Measurements from ENCODE around the gene XKR7.

XKR7 gene

GRCh38 chr20:31979713-31980426 is 11.9 kb downstream of the XKR7 start:
- H3K27me3 Mint-ChIP-seq, result peaks cover 19% of the 10 kb centered on the region
- no peak for ATAC-seq
- H3K27ac Mint-ChIP-seq, result no peak overlapping the region
- no peak for DNase-seq
- no peak overlapping the region for H3K4me3 Mint-ChIP-seq
- H3K4me1 Mint-ChIP-seq, result no peaks in the 10 kb centered on the region
- no peaks in the 10 kb centered on the region for H3K9me3 Mint-ChIP-seq
- no peaks in the 10 kb centered on the region for H3K36me3 Mint-ChIP-seq (ENCODE audit: low read depth)

DNA sequence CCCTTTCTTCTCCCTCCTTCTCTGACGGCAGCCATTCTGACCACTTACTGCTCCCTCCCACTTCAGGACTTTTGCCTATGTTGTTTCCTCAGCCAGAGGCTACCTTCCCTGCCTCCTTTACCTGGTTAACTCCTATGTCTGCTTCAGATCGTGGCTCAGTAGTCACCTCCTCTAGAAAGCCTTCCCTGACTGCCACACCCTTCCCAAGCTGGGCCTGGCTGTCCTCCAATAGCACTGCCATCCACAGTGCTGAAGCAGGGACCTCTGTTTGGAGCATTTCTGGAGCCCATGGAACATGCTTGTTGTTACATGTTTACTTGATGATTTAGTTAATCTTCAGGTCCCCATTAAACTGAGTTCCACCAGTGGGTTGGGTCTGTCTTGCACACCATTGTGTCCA is 13.8 kb downstream of the XKR7 start:
- peaks cover 14% of the 10 kb centered on the region for H3K27me3 Mint-ChIP-seq
- no peak overlapping the region for H3K4me3 Mint-ChIP-seq
- H3K27ac Mint-ChIP-seq, result no peak overlapping the region
- no peaks in the 10 kb centered on the region for H3K4me1 Mint-ChIP-seq
- no peak for DNase-seq
- no peaks in the 10 kb centered on the region for H3K36me3 Mint-ChIP-seq (ENCODE audit: low read depth)
- ATAC-seq, result no peak
- no peaks in the 10 kb centered on the region for H3K9me3 Mint-ChIP-seq

DNA sequence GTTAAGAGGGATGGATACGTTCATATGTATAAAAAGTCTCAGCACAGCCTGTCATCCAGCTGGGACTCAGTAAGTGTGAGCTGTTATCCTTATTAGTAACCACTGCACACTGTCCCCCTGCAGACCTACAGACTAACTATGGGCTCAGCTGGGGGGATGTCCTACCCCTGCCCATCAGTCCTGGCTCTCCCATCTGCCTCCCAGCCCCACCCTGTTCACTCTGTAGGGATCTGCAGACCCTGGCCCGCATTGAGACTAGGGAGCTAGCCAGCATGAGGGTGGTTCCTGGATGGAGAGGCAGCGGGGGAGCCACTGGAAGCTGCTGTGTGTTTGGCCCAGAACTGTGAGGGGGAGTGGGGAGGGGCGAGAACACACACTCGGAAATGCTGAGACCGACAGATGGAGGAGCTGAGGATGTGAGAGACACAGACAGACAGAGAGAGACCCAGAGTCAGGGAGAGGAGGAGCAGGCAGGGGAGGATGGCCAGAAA is 17.1 kb downstream of the XKR7 start:
- H3K4me1 Mint-ChIP-seq, result peaks cover 7% of the 10 kb centered on the region
- no peak for ATAC-seq
- H3K27ac Mint-ChIP-seq, result no peak overlapping the region
- peaks cover 12% of the 10 kb centered on the region for H3K27me3 Mint-ChIP-seq
- no peaks in the 10 kb centered on the region for H3K9me3 Mint-ChIP-seq
- no peak for DNase-seq
- H3K4me3 Mint-ChIP-seq, result no peak overlapping the region
- H3K36me3 Mint-ChIP-seq (ENCODE audit: low read depth), result no peaks in the 10 kb centered on the region

DNA sequence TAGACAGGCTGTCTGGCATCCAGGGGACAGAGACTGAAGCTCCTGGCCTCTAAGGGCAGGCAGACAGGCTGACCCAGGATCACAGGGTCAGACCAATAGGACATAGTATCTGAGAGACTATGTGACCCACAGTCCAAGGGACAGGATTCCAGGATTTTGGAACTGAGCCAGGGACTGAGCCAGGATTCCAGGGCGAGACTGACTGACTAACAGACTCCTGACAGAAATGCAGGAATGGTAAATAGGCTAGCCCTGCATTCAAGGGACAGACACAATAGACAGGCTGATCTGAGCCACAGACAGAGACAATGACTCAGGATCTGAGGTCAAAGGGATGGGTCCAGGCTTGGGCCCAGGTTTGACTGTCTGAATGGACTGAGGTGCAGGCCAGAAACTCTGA is 19.8 kb downstream of the XKR7 start:
- ATAC-seq, result no peak
- Mint-ChIP-seq H3K36me3 (ENCODE audit: low read depth) (no peaks in the 10 kb centered on the region), H3K27me3 (peaks cover 5% of the 10 kb centered on the region), H3K4me1 (peaks cover 7% of the 10 kb centered on the region), H3K9me3 (no peaks in the 10 kb centered on the region), H3K4me3 (no peak overlapping the region), H3K27ac (no peak overlapping the region)
- no peak for DNase-seq

- H3K9me3 Mint-ChIP-seq, result no peaks in the 10 kb centered on the region
- H3K4me3 Mint-ChIP-seq, result no peak overlapping the region
- peaks cover 7% of the 10 kb centered on the region for H3K4me1 Mint-ChIP-seq
- H3K27ac Mint-ChIP-seq, result no peak overlapping the region
- DNase-seq (peak; percentile 18), ATAC-seq (peak; percentile 85)
- peaks cover 9% of the 10 kb centered on the region for H3K27me3 Mint-ChIP-seq
- H3K36me3 Mint-ChIP-seq (ENCODE audit: low read depth), result no peaks in the 10 kb centered on the region
Measured at GRCh38 chr20:31988430-31989015, 20.6 kb downstream of the XKR7 start.

DNA sequence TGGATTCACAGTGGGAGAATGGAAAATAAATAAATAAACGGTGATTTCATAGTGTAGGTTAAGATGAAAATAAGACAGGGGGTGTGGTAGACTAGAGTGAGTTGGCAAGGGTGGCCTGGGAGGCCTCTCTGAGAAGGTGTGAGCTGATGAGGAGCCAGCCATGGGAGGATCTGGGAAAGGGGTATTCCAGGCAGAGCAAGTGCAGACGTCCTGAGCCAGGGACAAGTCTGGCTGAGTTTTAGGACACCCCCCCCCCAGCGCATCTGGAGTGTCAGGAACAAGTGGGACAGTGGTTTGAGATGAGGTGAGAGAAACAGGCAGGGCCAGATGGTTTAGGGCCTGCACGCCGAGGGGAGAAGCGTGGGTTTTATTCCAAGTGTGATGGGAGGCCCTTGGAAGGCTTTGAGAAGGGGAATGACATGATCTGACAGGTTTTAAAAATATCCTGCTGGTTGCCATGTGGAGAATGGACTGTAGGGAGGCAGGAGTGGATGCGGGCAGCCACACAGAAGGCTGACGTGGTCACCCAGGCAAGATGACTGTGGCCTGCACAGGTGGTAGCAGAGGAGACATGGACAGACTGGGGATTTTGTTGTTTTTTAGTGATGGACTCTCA is 21.2 kb downstream of the XKR7 start:
- ATAC-seq (no peak), DNase-seq (no peak)
- Mint-ChIP-seq H3K36me3 (ENCODE audit: low read depth) (no peaks in the 10 kb centered on the region), H3K4me3 (no peak overlapping the region), H3K9me3 (no peaks in the 10 kb centered on the region), H3K4me1 (peaks cover 7% of the 10 kb centered on the region), H3K27ac (no peak overlapping the region), H3K27me3 (peaks cover 14% of the 10 kb centered on the region)

GRCh38 chr20:31990641-31991338 is 22.8 kb downstream of the XKR7 start:
- H3K36me3 Mint-ChIP-seq (ENCODE audit: low read depth), result no peaks in the 10 kb centered on the region
- H3K4me1 Mint-ChIP-seq, result peaks cover 9% of the 10 kb centered on the region
- H3K4me3 Mint-ChIP-seq, result no peak overlapping the region
- no peaks in the 10 kb centered on the region for H3K9me3 Mint-ChIP-seq
- H3K27me3 Mint-ChIP-seq, result peaks cover 25% of the 10 kb centered on the region
- ATAC-seq (no peak), DNase-seq (no peak)
- H3K27ac Mint-ChIP-seq, result no peak overlapping the region

- DNase-seq, result no peak
- Mint-ChIP-seq H3K4me1 (peaks cover 9% of the 10 kb centered on the region), H3K27ac (no peak overlapping the region)
Measured at GRCh38 chr20:31991339-31991705, 23.4 kb downstream of the XKR7 start.

DNA sequence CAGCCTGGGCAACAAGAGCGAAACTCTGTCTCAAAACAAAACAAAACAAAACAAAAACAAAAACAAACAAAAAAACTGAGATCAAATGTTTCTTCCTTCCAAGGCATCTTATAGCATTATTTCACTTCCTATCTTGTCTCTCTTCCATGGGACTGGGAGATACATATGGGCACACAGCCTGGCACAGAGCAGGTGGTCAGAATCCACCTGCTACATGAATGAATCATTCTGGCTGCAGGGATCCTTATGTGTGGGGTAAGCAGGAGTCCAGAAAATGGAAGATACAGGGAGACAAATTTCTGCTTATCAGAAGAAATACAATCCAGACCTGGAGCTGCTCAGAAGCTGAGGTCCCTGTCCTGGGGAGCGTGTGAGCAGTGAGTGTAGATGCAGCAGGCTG is 24.1 kb downstream of the XKR7 start:
- Mint-ChIP-seq H3K27ac (no peak overlapping the region), H3K4me3 (no peak overlapping the region), H3K4me1 (peaks cover 9% of the 10 kb centered on the region), H3K36me3 (ENCODE audit: low read depth) (no peaks in the 10 kb centered on the region), H3K27me3 (peaks cover 35% of the 10 kb centered on the region), H3K9me3 (no peaks in the 10 kb centered on the region)
- DNase-seq (no peak), ATAC-seq (no peak)

More at GRCh38 chr20:31991339-31991705, 23.4 kb downstream of the XKR7 start:
- ATAC-seq, result no peak
- H3K27me3 Mint-ChIP-seq, result peaks cover 30% of the 10 kb centered on the region
- H3K4me3 Mint-ChIP-seq, result no peak overlapping the region
- no peaks in the 10 kb centered on the region for H3K36me3 Mint-ChIP-seq (ENCODE audit: low read depth)
- H3K9me3 Mint-ChIP-seq, result no peaks in the 10 kb centered on the region

- Mint-ChIP-seq H3K27ac (no peak overlapping the region), H3K27me3 (peaks cover 38% of the 10 kb centered on the region), H3K36me3 (ENCODE audit: low read depth) (no peaks in the 10 kb centered on the region), H3K4me3 (no peak overlapping the region), H3K4me1 (peaks cover 2% of the 10 kb centered on the region), H3K9me3 (no peaks in the 10 kb centered on the region)
- ATAC-seq (no peak), DNase-seq (no peak)
Measured at GRCh38 chr20:31996996-31997395, 29.0 kb downstream of the XKR7 start.

DNA sequence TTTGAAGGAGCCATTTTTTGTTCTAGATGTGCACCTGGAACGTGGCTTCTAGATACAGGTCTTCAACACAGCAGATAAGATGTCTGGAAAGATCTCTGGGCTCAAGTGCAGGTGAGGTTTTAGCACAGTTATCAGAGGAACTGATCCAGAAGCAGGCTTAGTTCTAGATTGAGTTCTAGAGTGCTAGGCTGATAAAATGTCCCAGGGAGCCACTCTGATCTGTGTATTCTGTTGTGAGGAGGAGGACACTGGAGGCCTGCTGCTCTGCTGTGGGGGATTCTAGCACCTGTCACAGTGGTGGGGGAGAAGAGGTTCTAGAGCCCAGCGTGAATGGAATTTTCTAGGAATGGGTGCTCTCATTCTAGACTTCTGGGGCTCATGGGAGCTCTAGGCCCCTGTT is 30.3 kb downstream of the XKR7 start:
- Mint-ChIP-seq H3K4me1 (peaks cover 2% of the 10 kb centered on the region), H3K36me3 (ENCODE audit: low read depth) (no peaks in the 10 kb centered on the region), H3K4me3 (no peak overlapping the region), H3K27ac (no peak overlapping the region), H3K9me3 (no peaks in the 10 kb centered on the region), H3K27me3 (peaks cover 33% of the 10 kb centered on the region)
- DNase-seq, result no peak
- no peak for ATAC-seq

DNA sequence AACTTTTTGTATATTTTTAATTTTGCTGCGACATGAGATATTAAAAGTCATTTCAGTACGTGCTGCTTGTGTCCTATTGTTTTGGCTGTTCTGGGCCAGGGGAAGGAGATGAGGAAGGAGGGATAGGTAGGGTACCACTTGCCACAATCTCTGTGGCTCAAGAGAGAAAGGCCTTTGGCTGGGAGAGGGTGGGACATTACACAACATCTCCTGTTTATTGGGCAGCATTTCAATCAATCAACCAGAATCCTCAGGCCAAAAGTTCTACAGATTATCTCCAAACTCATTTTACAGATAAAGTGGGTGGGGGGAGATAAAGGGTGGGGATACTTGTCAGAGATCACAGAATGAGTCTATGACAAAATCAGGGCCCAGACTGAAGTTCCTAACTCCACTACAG is 35.4 kb downstream of the XKR7 start:
- no peak overlapping the region for H3K4me3 Mint-ChIP-seq
- no peaks in the 10 kb centered on the region for H3K9me3 Mint-ChIP-seq
- H3K27me3 Mint-ChIP-seq, result peaks cover 8% of the 10 kb centered on the region
- H3K4me1 Mint-ChIP-seq, result no peaks in the 10 kb centered on the region
- H3K36me3 Mint-ChIP-seq (ENCODE audit: low read depth), result no peaks in the 10 kb centered on the region
- DNase-seq (no peak), ATAC-seq (no peak)
- no peak overlapping the region for H3K27ac Mint-ChIP-seq

GRCh38 chr20:32004963-32005362 is 37.0 kb downstream of the XKR7 start:
- Mint-ChIP-seq H3K9me3 (no peaks in the 10 kb centered on the region), H3K27me3 (peaks cover 8% of the 10 kb centered on the region), H3K27ac (no peak overlapping the region), H3K4me3 (no peak overlapping the region), H3K36me3 (ENCODE audit: low read depth) (no peaks in the 10 kb centered on the region), H3K4me1 (no peaks in the 10 kb centered on the region)
- DNase-seq (no peak), ATAC-seq (no peak)

GRCh38 chr20:32006053-32006452 is 38.1 kb downstream of the XKR7 start:
- H3K4me1 Mint-ChIP-seq, result no peaks in the 10 kb centered on the region

More at GRCh38 chr20:32006053-32006452, 38.1 kb downstream of the XKR7 start:
- ATAC-seq (no peak), DNase-seq (no peak)
- Mint-ChIP-seq H3K9me3 (no peaks in the 10 kb centered on the region), H3K4me3 (no peak overlapping the region), H3K27me3 (peaks cover 8% of the 10 kb centered on the region), H3K27ac (no peak overlapping the region), H3K36me3 (ENCODE audit: low read depth) (no peaks in the 10 kb centered on the region)

All from activated naive CD8-positive, alpha-beta T cell treated with anti-CD3 and anti-CD28 coated beads, Interleukin-2, amount 50 U/mL, for 24 hours (primary cell).